ENCODE results near the gene CCDC85C. TPM values are rescaled to one million over a fixed set of nuclear protein-coding genes. Genes with fewer than 3 reads are reported as not detected.

The CCDC85C gene
- total and polyA plus RNA-seq, 10 donors: 1.6 to 12.4 (median 8.1) TPM

- H3K9me3 ChIP-seq: no peaks in the 10 kb centered on the region
- TF ChIP-seq POLR2A (IDR thresholded peaks at IDR 0.05): no peak
- no peak for TF ChIP-seq CTCF (IDR thresholded peaks at IDR 0.05 in 8 of 11, conservative IDR thresholded peaks at IDR 0.05 in 3 of 11)
- peak in 1 of 3 donors; percentile 47 for TF ChIP-seq POLR2AphosphoS5 (IDR thresholded peaks at IDR 0.05)
- DNase-seq: peak; percentile 92
- 3 to 6% (median 4%) methylated on average over 20 to 38 of the region's 38 CpGs for WGBS, 5 donors
- no peaks in the 10 kb centered on the region for H3K36me3 ChIP-seq
- peaks cover 0 to 42% (median 0%) of the 10 kb centered on the region in 7 donors for H3K27me3 ChIP-seq (replicated peaks in 1 of 7)
- peaks cover 22 to 53% (median 43%) of the 10 kb centered on the region in 6 donors for H3K4me1 ChIP-seq
- peak overlapping the region; percentile 73 to 99 (median 82) for H3K4me3 ChIP-seq
- H3K27ac ChIP-seq: peak overlapping the region; percentile 70 to 92 (median 88)
- intact Hi-C loops (cut with DNase I; ENCODE audit: low total_unique reads): no loop called here
Measured at GRCh38 chr14:99605299-99605961, 1.4 kb upstream of the CCDC85C start.

GRCh38 chr14:99604766-99605298, 825 bp upstream of the CCDC85C start:
- Histone ChIP-seq H3K9me3 (no peaks in the 10 kb centered on the region), H3K27ac (peak overlapping the region; percentile 70 to 92 (median 88)), H3K27me3 (replicated peaks in 1 of 7) (peaks cover 0 to 42% (median 0%) of the 10 kb centered on the region in 7 donors), H3K4me1 (peaks cover 28 to 59% (median 46%) of the 10 kb centered on the region in 6 donors), H3K36me3 (no peaks in the 10 kb centered on the region), H3K4me3 (peak overlapping the region; percentile 73 to 99 (median 82))
- 0 to 1% (median 1%) methylated on average over 24 to 50 of the region's 50 CpGs for WGBS, 5 donors
- DNase-seq: peak; percentile 91
- TF ChIP-seq POLR2A (IDR thresholded peaks at IDR 0.05): no peak
- no peak for TF ChIP-seq CTCF (IDR thresholded peaks at IDR 0.05 in 8 of 11, conservative IDR thresholded peaks at IDR 0.05 in 3 of 11)
- TF ChIP-seq POLR2AphosphoS5 (IDR thresholded peaks at IDR 0.05): peak in 1 of 3 donors; percentile 3
- intact Hi-C loops (cut with DNase I; ENCODE audit: low total_unique reads): no loop called here

GRCh38 chr14:99604278-99604765, 315 bp upstream of the CCDC85C start:
- Histone ChIP-seq H3K36me3 (no peaks in the 10 kb centered on the region), H3K9me3 (no peaks in the 10 kb centered on the region), H3K4me3 (peak overlapping the region; percentile 73 to 99 (median 82)), H3K4me1 (peaks cover 31 to 64% (median 51%) of the 10 kb centered on the region in 6 donors), H3K27me3 (replicated peaks in 1 of 7) (peaks cover 0 to 42% (median 0%) of the 10 kb centered on the region in 7 donors), H3K27ac (peak overlapping the region; percentile 70 to 92 (median 88))
- TF ChIP-seq POLR2A (IDR thresholded peaks at IDR 0.05): no peak
- TF ChIP-seq POLR2AphosphoS5 (IDR thresholded peaks at IDR 0.05): peak in 2 of 3 donors; percentile 68 to 69
- TF ChIP-seq CTCF (IDR thresholded peaks at IDR 0.05 in 8 of 11, conservative IDR thresholded peaks at IDR 0.05 in 3 of 11): no peak
- DNase-seq: peak; percentile 95
- WGBS, 5 donors: 0 to 1% (median 0%) methylated on average over 11 to 65 of the region's 65 CpGs
- intact Hi-C loops (cut with DNase I; ENCODE audit: low total_unique reads): no loop called here

Measured in spleen (tissue), 11 donors.